ENCODE measurements around the gene ATAD2B. TPM values are rescaled to one million over a fixed set of nuclear protein-coding genes. Genes with fewer than 3 reads are reported as not detected.
"Not testable (repeated sequence)": the region's sequence is repeated elsewhere in the genome, so short reads cannot be mapped to it uniquely, and the experiment has no call there.

ATAD2B gene
- total RNA-seq, 2 donors from 2014 or later, result 21.8 to 28.8 TPM

- no peak for DNase-seq (ENCODE audit: low spot score)
- intact Hi-C loops (cut with DNase I), result no loop called here
These were observed 164.8 kb downstream of the ATAD2B start for GRCh38 chr2:23762141-23762540.

- intact Hi-C loops (cut with DNase I), result no loop called here
- DNase-seq (ENCODE audit: low spot score), result no peak
These were observed 165.3 kb downstream of the ATAD2B start for GRCh38 chr2:23761638-23762037.

GRCh38 chr2:23760736-23761135 is 166.2 kb downstream of the ATAD2B start:
- intact Hi-C loops (cut with DNase I), result no loop called here
- no peak for DNase-seq (ENCODE audit: low spot score)

- no peak for DNase-seq (ENCODE audit: low spot score)
- intact Hi-C loops (cut with DNase I), result no loop called here
These were observed 169.1 kb downstream of the ATAD2B start for GRCh38 chr2:23757686-23758433.

DNA sequence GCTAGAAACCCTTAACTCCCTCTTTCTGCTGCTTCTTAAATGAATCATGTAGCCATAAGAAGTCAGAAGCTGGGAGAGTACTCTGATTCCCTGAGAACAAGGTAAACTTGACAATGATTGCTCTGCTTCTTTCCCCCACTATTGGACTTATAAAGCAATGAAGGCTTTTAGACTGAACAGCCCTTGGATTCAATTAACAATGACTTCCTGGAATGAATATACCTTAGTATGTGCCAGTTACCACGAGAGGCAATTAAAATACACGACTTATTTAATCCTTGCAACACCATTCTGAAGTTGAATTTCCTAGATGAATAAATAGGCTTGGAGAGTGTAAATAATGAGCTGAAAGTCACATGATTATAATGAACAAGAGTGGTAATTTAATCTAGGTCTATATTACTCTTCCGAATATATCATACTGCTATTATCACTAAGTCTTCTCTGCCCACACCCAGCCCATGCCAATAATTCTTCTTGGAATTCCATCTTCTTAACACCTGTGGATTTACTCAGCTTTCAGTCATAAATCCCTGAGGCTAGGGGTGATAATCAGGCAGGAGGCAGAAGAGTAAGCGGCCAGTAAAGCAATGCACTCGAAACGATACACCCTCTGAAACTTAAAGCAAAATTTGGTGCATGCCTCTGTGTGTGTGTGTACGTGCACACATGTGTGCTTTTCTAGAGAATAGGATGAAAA is 170.2 kb downstream of the ATAD2B start:
- DNase-seq (ENCODE audit: low spot score), result no peak
- intact Hi-C loops (cut with DNase I), result no loop called here

- no peak for DNase-seq (ENCODE audit: low spot score)
- intact Hi-C loops (cut with DNase I), result no loop called here
These were observed 172.0 kb downstream of the ATAD2B start for GRCh38 chr2:23754970-23755369.

DNA sequence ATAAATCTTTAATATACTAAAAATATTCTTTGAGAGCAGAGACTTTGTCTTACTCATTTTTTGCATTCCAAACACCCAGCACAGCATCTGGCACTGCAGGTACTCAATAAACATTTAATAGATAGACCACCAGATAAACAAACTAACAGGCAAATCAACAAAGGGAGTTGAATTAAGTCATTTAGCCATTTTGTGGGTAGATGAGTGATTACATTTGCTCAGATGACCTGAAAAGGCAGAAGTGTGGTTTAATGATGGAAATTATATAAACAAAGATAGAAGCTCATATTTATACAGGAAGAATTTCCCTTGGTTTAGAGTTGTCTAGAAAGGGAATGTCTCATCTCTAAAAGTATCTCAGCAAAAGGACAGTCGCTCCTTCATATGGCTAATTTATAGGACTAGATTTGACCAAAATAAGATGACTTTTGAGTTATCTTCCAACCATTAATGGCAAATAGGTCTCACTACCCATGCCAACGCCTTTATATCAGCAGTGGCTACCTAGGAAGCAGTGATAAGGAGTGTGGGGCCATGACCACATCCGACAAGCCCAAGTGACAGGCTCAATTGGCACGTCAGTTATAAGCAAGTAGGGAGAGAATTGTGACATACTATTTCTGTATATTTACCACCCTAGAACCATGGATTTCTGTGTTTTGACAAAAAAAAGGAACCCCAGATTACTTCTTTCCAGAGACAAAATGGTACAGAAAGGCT is 173.5 kb downstream of the ATAD2B start:
- intact Hi-C loops (cut with DNase I), result no loop called here
- DNase-seq (ENCODE audit: low spot score), result no peak

DNA sequence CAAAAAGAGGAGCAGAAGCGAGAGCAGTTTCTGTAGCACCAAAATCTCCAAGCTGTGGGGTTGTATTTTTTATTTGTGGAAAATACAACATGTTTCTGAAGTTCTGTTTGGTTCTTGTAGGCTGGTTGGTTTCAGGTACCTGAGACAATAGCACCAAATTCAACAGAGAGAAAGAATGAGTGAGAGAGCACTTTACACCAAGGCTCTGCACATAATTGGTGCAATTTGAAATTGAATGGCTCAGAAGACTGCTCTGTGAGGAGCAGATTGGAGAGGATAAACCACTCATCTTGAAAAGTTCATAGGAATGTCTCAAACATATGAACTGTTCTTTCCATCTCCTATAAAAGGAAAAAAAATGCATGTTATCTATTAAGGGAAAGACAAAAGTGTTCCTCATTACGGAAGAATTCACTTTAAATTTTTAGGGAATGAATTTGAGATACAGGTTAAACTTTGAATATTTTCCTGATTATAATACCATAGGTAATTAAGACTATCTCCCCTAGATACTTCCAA is 175.1 kb downstream of the ATAD2B start:
- intact Hi-C loops (cut with DNase I), result loop anchor here in 1 of 2 donors (1.0 kb wide), 1 partner anchor 8 kb away; no protein-coding TSS in a partner anchor
- no peak for DNase-seq (ENCODE audit: low spot score)

DNA sequence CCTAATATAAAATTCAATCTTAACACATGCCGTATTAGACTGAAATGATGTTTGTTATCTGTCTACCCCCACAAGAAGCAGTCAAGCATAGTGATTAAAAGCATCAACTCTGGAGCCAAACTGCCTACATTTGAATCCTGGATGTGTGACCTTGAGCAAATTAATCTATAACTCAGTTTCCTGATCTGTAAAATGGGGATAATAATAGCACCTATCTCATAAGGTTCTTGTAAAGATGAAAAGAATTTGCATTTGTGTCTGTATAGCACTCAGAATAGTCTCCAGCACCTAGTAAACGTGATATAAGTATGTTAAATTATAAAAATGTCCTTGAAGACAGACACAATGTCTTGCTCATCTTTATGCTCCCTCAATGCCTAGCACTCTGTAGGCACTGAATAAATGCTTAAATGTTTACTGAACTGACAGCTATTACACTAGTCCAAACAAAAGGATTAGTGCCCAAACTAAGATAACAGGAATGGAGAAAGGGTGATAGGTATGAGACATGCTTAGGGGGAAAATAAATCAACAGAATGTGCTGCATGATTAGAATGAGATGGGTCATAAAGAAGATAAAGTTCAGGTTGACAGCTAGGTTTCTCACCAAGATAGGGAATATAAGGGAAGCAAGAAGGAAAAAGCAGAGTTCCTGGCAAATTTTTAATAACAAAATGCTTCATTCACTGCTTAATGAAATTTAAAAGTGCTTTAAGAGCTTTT is 180.6 kb downstream of the ATAD2B start:
- no peak for DNase-seq (ENCODE audit: low spot score)
- intact Hi-C loops (cut with DNase I), result no loop called here

DNA sequence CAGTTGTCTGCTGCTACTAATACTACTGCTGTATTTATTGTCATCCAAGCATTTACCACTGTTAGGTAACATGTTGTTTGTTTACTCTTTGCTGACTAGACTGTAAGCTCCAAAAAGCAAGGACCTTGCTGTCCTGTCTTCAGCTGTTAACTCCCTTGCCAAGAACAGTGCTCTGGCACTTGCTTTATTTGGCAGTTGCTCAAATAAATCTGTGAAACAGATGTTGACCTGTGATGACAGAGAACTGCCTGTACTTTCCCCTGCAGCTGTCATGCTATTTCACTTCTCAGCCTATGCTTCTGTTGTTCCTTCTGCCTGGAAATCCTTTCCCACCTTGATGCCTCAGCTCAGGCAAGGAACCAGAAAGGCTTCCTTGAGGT is 181.2 kb downstream of the ATAD2B start:
- intact Hi-C loops (cut with DNase I), result no loop called here

GRCh38 chr2:23745068-23745725 is 181.7 kb downstream of the ATAD2B start:
- DNase-seq (ENCODE audit: low spot score), result no peak
- intact Hi-C loops (cut with DNase I), result no loop called here

More for the DNA sequence above, 181.2 kb downstream of the ATAD2B start:
- DNase-seq (ENCODE audit: low spot score), result no peak

GRCh38 chr2:23736783-23737182 is 190.1 kb downstream of the ATAD2B start:
- DNase-seq (ENCODE audit: low spot score); intact Hi-C loops (cut with DNase I): not testable (repeated sequence)

GRCh38 chr2:23734416-23734815 is 192.5 kb downstream of the ATAD2B start:
- no peak for DNase-seq (ENCODE audit: low spot score)
- intact Hi-C loops (cut with DNase I), result no loop called here

DNA sequence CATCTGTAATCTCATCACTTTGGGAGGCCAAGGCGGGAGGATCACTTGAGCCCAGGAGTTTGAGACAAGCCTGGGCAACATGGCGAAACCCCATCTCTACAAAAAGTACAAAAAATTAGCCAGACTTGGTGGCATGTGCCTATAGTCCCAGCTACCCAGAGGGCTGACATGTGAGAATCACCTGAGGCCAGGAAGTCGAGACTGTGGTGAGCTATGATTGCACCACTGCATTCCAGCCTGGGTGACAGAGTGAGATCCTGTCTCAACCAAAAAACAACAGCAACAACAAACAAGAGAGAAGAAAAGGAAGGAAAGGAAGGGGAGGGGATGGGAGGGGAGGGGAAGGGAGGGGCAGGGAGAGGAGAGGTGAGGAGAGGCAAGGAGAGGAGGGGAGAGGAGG is 203.9 kb downstream of the ATAD2B start:
- DNase-seq (ENCODE audit: low spot score); intact Hi-C loops (cut with DNase I): not testable (repeated sequence)

GRCh38 chr2:23722255-23722654 is 204.7 kb downstream of the ATAD2B start:
- DNase-seq (ENCODE audit: low spot score), result no peak
- intact Hi-C loops (cut with DNase I), result no loop called here

GRCh38 chr2:23721454-23721826 is 205.5 kb downstream of the ATAD2B start:
- no peak for DNase-seq (ENCODE audit: low spot score)
- intact Hi-C loops (cut with DNase I), result no loop called here

DNA sequence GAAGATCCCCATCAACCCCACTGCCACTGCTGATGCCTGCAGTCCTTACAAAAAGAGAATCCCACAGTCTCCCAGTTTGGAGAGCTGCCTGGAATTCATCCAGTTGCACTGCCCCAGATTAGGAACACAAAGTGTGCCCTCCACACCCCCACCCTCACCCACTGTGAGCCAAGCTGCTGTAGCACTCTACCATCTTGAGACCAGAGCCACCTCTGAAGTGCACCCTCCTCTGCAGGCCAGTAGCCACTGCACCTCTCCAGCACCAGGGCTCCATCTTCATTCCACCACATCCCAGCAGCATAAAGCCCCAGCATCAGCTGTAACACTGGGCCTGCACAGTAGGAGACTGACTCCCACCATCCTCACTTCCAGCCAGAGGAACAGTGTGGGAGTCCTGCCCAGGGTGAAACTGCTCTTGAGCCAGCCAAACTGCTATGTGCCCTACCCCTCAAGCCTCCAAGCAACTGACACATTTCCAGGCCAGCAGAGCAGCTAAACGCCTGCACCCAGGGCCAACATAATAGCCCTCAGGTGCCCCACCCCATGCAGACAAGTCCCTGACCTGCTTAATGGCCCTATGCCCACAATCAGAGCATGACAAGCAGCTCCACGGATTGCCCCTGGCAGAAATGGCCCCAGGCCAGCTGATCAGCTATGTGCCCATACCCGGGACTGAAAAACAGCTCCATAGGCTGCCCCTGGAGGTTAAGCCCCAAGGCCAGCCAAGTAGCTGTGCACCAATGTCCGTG is 206.0 kb downstream of the ATAD2B start:
- DNase-seq (ENCODE audit: low spot score), result no peak
- intact Hi-C loops (cut with DNase I), result no loop called here

DNA sequence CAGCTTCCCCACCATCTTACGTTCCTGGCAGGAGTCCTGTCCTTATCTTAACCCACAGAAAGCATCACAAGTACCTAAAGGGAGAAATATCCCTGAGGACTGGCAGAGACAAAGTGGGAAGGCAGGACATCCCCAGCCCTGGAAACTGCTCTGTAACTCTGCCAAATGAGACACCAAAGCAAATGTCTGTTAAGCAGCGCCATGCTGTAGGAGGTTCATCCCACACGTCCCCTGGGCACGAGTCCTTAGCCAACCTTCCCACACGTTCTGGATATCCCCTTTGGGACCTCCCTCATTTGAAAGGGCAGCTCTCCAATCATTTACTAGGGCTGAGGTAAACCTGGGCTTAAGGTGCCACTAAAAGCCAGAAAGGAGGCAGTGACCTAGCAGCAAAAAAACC is 207.2 kb downstream of the ATAD2B start:
- intact Hi-C loops (cut with DNase I), result no loop called here
- no peak for DNase-seq (ENCODE audit: low spot score)
